CD8-positive, alpha-beta memory T cell (primary cell): ENCODE results near the gene RBM42. TPM values are rescaled to one million over a fixed set of nuclear protein-coding genes. Genes with fewer than 3 reads are reported as not detected.

Experiments
- CTCF ChIA-PET: fragments of 350-600 bp; sonication (Branson Sonifier 250); formaldehyde crosslinking; loops from one replicate; lab custom pipeline; 2021; ENCODE audit warnings: antibody characterized with exemption; lab: Charles Lee
- POLR2A ChIA-PET: fragments of 350-600 bp; sonication (Branson Sonifier 250); formaldehyde crosslinking; loops from one replicate; lab custom pipeline; 2021; ENCODE audit warnings: antibody characterized with exemption; lab: Charles Lee
- DNase-seq, 5 donors: peaks; one replicate each; pipeline versions ENCODE4 v3.0.0 to v3.0.0-alpha.2; 2020 to 2022; ENCODE audit warnings: mixed read lengths in 1 of 5
- H3K27ac ChIP-seq: one replicate; pipeline ENCODE4 v1.7.0; 2013; ENCODE audit warnings: low read depth, mild to moderate bottlenecking, low read length, moderate library complexity
- H3K27me3 ChIP-seq: 2 replicates; pipeline ENCODE4 v1.7.0; 2013; ENCODE audit warnings: low read length, mild to moderate bottlenecking; ENCODE audit not compliant: insufficient read depth, poor library complexity, severe bottlenecking
- H3K36me3 ChIP-seq: 2 replicates; pipeline ENCODE4 v1.7.0; 2013; ENCODE audit warnings: mild to moderate bottlenecking, low read length, moderate library complexity; ENCODE audit not compliant: insufficient read depth
- H3K4me1 ChIP-seq: 2 replicates; pipeline ENCODE4 v1.7.0; 2013; ENCODE audit warnings: mild to moderate bottlenecking, low read length, moderate library complexity; ENCODE audit not compliant: insufficient read depth
- H3K4me3 ChIP-seq: 2 replicates; pipeline ENCODE4 v1.7.0; 2013; ENCODE audit warnings: mild to moderate bottlenecking, low read length
- H3K9me3 ChIP-seq: 2 replicates; pipeline ENCODE4 v1.7.0; 2013; ENCODE audit warnings: mild to moderate bottlenecking, low read length
- H3K27ac Mint-ChIP-seq, 8 donors: one replicate each; pipeline ENCODE4 v1.8.0; 2020 to 2021; ENCODE audit warnings: mixed read lengths in 8 of 8, mild to moderate bottlenecking in 6 of 8, inconsistent platforms in 3 of 8, moderate library complexity in 3 of 8
- H3K27me3 Mint-ChIP-seq, 2 donors: one replicate each; pipeline ENCODE4 v1.8.0; 2020 to 2021; ENCODE audit warnings: mixed read lengths in 2 of 2, mild to moderate bottlenecking in 1 of 2, moderate library complexity in 1 of 2
- H3K36me3 Mint-ChIP-seq, 3 donors: one replicate each; pipeline ENCODE4 v1.8.0; 2020 to 2021; ENCODE audit warnings: mixed read lengths in 3 of 3, inconsistent platforms in 1 of 3, mild to moderate bottlenecking in 1 of 3
- H3K4me1 Mint-ChIP-seq, 3 donors: one replicate each; pipeline ENCODE4 v1.8.0; 2020 to 2021; ENCODE audit warnings: mixed read lengths in 3 of 3, inconsistent platforms in 1 of 3, mild to moderate bottlenecking in 1 of 3
- H3K4me3 Mint-ChIP-seq, 7 donors: one replicate each; pipeline ENCODE4 v1.8.0; 2020 to 2021; ENCODE audit warnings: mixed read lengths in 7 of 7, mild to moderate bottlenecking in 6 of 7, moderate library complexity in 4 of 7, inconsistent platforms in 2 of 7
- H3K9me3 Mint-ChIP-seq, 5 donors: one replicate each; pipeline ENCODE4 v1.8.0; 2020 to 2022; ENCODE audit warnings: mixed read lengths in 5 of 5, mild to moderate bottlenecking in 3 of 5, moderate library complexity in 2 of 5, inconsistent platforms in 1 of 5
- polyA plus RNA-seq: library from polyadenylated mRNA; unstranded; fragments of 300-500 nt; fragmentation: Illumina TruSeq; gene quantifications from one replicate; pipeline ENCODE4 v1.2.3, GENCODE V29; 2021
- total RNA-seq, 2 experiments: library from RNA; stranded (reverse); gene quantifications; one replicate each; pipeline ENCODE4 v1.2.3, GENCODE V29; 2021

The RBM42 gene
- total and polyA plus RNA-seq, 3 experiments from 2014 or later = 62.4 to 116 (median 109) TPM

DNA sequence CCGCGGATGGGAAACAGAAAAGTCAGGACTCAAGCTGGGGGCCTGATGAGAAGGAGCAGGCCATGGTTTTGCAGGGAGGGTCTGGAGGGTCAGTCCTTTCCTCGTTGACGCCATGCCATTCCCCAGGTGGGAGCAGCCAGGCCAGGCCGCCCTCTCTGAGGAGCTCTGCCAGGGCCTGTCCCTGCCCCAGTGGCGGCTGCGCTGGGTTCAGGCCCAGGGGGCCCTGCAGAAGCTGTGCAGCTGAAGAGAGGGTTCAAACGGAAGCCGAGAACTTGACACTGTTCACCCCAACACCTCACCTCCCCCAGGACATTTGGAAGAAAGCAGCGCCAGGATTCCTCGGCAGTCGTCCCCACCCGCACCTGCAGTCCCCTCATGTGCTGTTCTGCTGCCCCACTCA is 6.1 kb upstream of the RBM42 start:
- H3K27ac ChIP-seq = no peak overlapping the region
- Mint-ChIP-seq H3K27me3 (peaks cover 0 to 1% of the 10 kb centered on the region in 2 donors), H3K27ac (no peak overlapping the region), H3K9me3 (no peaks in the 10 kb centered on the region), H3K4me3 (no peak overlapping the region), H3K36me3 (peaks cover 0 to 25% (median 4%) of the 10 kb centered on the region in 3 donors), H3K4me1 (peaks cover 0 to 4% (median 0%) of the 10 kb centered on the region in 3 donors)
- H3K27me3 ChIP-seq = no peaks in the 10 kb centered on the region
- H3K36me3 ChIP-seq = no peaks in the 10 kb centered on the region
- H3K9me3 ChIP-seq = no peaks in the 10 kb centered on the region
- ChIA-PET POLR2A (no interaction called here), CTCF (interaction anchor here (0.7 kb wide), 1 partner anchor 15 kb away, joined by 3 read pairs; no protein-coding TSS in a partner anchor)
- no peaks in the 10 kb centered on the region for H3K4me1 ChIP-seq
- no peak for DNase-seq
- H3K4me3 ChIP-seq = no peak overlapping the region

DNA sequence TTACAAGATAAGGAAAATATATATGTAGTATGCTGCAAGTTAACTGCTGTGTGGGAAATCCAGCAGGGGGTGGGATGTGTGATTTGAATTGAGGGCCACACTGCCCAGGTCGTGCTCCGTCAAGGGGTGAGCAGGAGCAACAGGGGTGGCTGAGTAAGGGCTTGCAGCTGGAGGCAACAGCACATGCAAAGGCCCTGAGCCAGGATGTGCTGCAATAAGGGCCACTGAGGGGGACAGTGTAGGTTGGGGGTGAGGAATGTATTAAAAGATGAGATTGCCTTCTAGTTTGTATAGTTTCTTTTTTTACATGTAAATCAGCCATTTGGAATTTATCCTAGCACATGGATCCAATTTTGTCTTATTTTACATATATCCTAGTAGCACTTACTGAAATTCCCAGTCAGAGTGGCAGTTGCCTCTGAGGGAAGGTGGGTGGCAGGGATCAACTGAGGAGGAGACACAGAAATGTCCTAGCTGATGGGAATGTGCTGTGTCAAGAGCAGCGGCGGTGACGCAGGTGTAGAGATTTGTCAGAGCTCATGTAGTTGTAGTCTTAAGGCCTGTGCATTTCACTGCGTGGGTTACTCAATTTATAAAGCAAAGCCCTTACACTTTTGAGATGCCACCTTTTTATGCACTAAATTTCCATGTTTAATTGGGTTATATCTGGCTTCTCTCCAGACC is 5.4 kb upstream of the RBM42 start:
- no peak overlapping the region for H3K27ac ChIP-seq
- H3K4me3 ChIP-seq = no peak overlapping the region
- no peaks in the 10 kb centered on the region for H3K27me3 ChIP-seq
- CTCF ChIA-PET = no interaction called here
- H3K9me3 ChIP-seq = no peaks in the 10 kb centered on the region
- POLR2A ChIA-PET = interaction anchor here (0.7 to 1.1 kb wide), 2 partner anchors 24 to 360 kb away, joined by 3 to 5 read pairs; partner anchors contain the start of gene COX6B1
- DNase-seq = no peak
- Mint-ChIP-seq H3K9me3 (no peaks in the 10 kb centered on the region), H3K36me3 (peaks cover 0 to 21% (median 4%) of the 10 kb centered on the region in 3 donors), H3K27me3 (peaks cover 0 to 1% of the 10 kb centered on the region in 2 donors), H3K4me1 (peaks cover 6 to 8% (median 6%) of the 10 kb centered on the region in 3 donors), H3K4me3 (peak overlapping the region in 1 of 7 donors; percentile 83), H3K27ac (peak overlapping the region in 2 of 8 donors; percentile 33 to 38)
- no peaks in the 10 kb centered on the region for H3K36me3 ChIP-seq
- H3K4me1 ChIP-seq = peaks cover 5% of the 10 kb centered on the region

DNA sequence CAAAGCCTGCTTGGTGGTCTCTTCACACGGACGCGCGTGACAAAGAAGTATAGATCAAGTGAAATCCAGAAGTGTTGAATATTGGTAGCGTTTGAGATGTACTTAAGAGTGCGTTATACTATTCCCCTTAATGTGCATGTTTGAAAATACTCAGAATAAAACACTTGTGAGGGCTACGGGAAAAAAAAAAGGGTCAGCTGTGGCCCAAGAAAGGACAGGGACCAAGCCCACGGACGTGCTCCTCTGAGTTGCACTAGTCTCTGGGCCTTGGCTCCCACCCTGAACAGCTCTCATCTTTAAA is 622 bp upstream of the RBM42 start:
- Mint-ChIP-seq H3K9me3 (no peaks in the 10 kb centered on the region), H3K4me1 (peaks cover 22 to 38% (median 29%) of the 10 kb centered on the region in 3 donors), H3K36me3 (peaks cover 5 to 41% (median 8%) of the 10 kb centered on the region in 3 donors), H3K27me3 (peaks cover 0 to 3% of the 10 kb centered on the region in 2 donors), H3K4me3 (peak overlapping the region; percentile 91 to 99 (median 95)), H3K27ac (peak overlapping the region; percentile 88 to 100 (median 97))
- Histone ChIP-seq H3K27me3 (no peaks in the 10 kb centered on the region), H3K27ac (peak overlapping the region; percentile 90), H3K4me1 (peaks cover 15% of the 10 kb centered on the region), H3K4me3 (peak overlapping the region; percentile 86), H3K9me3 (no peaks in the 10 kb centered on the region), H3K36me3 (peaks cover 28% of the 10 kb centered on the region)
- POLR2A ChIA-PET = no interaction called here
- DNase-seq = no peak
- CTCF ChIA-PET = no interaction called here

DNA sequence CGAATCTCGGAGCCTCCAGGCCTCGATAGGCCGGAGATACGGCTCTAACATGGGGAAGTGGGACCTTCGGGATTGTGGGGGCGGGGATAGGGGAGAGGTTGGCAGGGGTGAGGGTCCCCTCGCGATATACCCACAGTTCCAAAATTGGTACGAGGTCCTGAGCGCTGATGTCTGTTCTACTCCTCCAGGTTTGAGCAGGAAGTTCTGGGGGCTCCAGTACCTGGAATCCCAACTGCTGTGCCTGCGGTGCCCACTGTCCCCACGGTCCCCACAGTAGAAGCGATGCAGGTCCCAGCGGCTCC is 447 bp downstream of the RBM42 start:
- DNase-seq = no peak
- Mint-ChIP-seq H3K36me3 (peaks cover 5 to 50% (median 10%) of the 10 kb centered on the region in 3 donors), H3K4me3 (peak overlapping the region; percentile 91 to 99 (median 95)), H3K4me1 (peaks cover 23 to 38% (median 29%) of the 10 kb centered on the region in 3 donors), H3K9me3 (no peaks in the 10 kb centered on the region), H3K27ac (peak overlapping the region; percentile 88 to 100 (median 97)), H3K27me3 (peaks cover 0 to 3% of the 10 kb centered on the region in 2 donors)
- POLR2A ChIA-PET = interaction anchor here (1.0 kb wide), 1 partner anchor 19 kb away, joined by 3 read pairs; the partner anchor contains the start of gene COX6B1
- H3K4me3 ChIP-seq = peak overlapping the region; percentile 86
- no peaks in the 10 kb centered on the region for H3K9me3 ChIP-seq
- CTCF ChIA-PET = interaction anchor here (1.0 kb wide), 1 partner anchor 12 kb away, joined by 3 read pairs; the partner anchor contains the start of gene ETV2
- H3K27ac ChIP-seq = peak overlapping the region; percentile 90
- H3K36me3 ChIP-seq = peaks cover 31% of the 10 kb centered on the region
- no peaks in the 10 kb centered on the region for H3K27me3 ChIP-seq
- peaks cover 15% of the 10 kb centered on the region for H3K4me1 ChIP-seq

DNA sequence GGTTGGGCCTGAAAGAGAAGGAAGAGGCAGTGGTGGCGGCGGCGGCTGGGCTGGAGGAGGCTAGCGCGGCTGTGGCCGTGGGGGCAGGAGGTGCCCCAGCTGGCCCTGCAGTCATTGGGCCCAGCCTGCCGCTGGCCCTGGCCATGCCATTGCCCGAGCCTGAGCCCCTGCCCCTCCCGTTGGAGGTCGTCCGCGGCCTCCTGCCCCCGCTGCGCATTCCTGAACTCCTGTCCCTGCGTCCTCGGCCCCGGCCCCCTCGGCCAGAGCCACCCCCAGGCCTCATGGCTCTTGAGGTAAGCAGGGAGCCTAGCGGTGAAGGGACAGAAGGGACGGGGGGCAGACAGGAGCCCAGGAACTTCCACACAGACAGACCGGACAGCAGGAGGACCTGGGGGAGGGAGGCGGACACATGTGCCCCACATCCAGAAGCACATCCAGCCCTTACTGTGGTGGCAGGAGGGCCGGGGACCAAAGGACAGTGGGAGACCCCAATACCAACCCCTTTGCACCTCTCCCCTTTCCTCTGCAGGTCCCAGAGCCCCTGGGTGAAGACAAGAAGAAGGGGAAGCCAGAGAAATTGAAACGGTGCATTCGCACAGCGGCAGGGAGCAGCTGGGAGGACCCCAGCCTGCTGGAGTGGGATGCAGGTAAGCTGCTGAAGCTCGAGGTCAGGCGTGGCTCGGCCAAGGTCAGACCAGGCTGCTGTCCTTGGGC is 5.0 kb downstream of the RBM42 start:
- ChIA-PET POLR2A (no interaction called here), CTCF (no interaction called here)
- H3K27ac Mint-ChIP-seq = peak overlapping the region in 1 of 8 donors; percentile 36
- H3K36me3 Mint-ChIP-seq = peaks cover 5 to 85% (median 13%) of the 10 kb centered on the region in 3 donors
- Histone ChIP-seq H3K4me3 (no peak overlapping the region), H3K27me3 (no peaks in the 10 kb centered on the region), H3K9me3 (no peaks in the 10 kb centered on the region), H3K4me1 (peaks cover 11% of the 10 kb centered on the region), H3K27ac (no peak overlapping the region), H3K36me3 (peaks cover 47% of the 10 kb centered on the region)
- H3K4me1 Mint-ChIP-seq = peaks cover 11 to 28% (median 19%) of the 10 kb centered on the region in 3 donors
- no peak overlapping the region for H3K4me3 Mint-ChIP-seq
- DNase-seq = no peak
- H3K27me3 Mint-ChIP-seq = peaks cover 0 to under 1% of the 10 kb centered on the region in 2 donors
- H3K9me3 Mint-ChIP-seq = no peaks in the 10 kb centered on the region

DNA sequence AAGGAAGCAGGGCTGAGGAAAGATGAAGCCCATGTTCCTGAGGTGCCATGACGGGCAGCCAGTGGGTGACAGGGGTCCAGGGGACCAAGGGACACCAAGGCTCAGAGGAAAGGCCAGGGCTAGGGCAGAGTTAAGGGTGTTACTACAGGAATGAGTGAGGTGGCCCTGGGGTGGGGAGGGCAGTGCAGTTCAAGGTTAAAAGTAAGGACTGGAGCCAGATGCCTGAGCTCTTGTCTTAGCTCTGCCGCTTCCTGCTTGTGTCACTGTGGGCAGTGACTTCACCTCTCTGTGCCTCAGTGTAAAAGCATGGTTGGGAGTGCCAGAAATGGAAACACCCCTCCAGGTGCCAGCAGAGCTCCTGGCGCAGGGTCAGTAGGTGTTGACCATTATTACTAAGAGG is 7.8 kb downstream of the RBM42 start:
- Mint-ChIP-seq H3K4me3 (peak overlapping the region in 1 of 7 donors; percentile 19), H3K4me1 (peaks cover 9 to 16% (median 15%) of the 10 kb centered on the region in 3 donors), H3K36me3 (peaks cover 5 to 62% (median 10%) of the 10 kb centered on the region in 3 donors), H3K27me3 (no peaks in the 10 kb centered on the region), H3K9me3 (no peaks in the 10 kb centered on the region), H3K27ac (no peak overlapping the region)
- Histone ChIP-seq H3K4me3 (no peak overlapping the region), H3K27me3 (no peaks in the 10 kb centered on the region), H3K36me3 (peaks cover 35% of the 10 kb centered on the region), H3K4me1 (peaks cover 6% of the 10 kb centered on the region), H3K9me3 (no peaks in the 10 kb centered on the region), H3K27ac (no peak overlapping the region)
- DNase-seq = no peak
- ChIA-PET CTCF (no interaction called here), POLR2A (no interaction called here)

DNA sequence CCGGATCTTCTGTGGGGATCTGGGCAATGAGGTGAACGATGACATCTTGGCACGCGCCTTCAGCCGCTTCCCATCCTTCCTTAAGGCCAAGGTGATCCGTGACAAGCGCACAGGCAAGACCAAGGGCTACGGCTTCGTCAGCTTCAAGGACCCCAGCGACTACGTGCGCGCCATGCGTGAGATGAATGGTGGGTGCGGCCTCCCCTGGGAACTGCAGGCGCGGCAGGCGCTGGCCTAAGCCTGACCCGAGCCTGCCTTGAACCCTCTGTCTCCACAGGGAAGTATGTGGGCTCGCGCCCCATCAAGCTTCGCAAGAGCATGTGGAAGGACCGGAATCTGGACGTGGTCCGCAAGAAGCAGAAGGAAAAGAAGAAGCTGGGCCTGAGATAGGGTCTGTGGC is 8.3 kb downstream of the RBM42 start:
- peaks cover 30% of the 10 kb centered on the region for H3K36me3 ChIP-seq
- no peak for DNase-seq
- Mint-ChIP-seq H3K27me3 (no peaks in the 10 kb centered on the region), H3K36me3 (peaks cover 3 to 57% (median 6%) of the 10 kb centered on the region in 3 donors), H3K4me1 (peaks cover 10 to 11% (median 11%) of the 10 kb centered on the region in 3 donors), H3K9me3 (no peaks in the 10 kb centered on the region), H3K4me3 (no peak overlapping the region), H3K27ac (no peak overlapping the region)
- ChIA-PET POLR2A (no interaction called here), CTCF (no interaction called here)
- H3K4me1 ChIP-seq = peaks cover 11% of the 10 kb centered on the region
- H3K4me3 ChIP-seq = no peak overlapping the region
- H3K27me3 ChIP-seq = no peaks in the 10 kb centered on the region
- H3K27ac ChIP-seq = no peak overlapping the region
- H3K9me3 ChIP-seq = no peaks in the 10 kb centered on the region

DNA sequence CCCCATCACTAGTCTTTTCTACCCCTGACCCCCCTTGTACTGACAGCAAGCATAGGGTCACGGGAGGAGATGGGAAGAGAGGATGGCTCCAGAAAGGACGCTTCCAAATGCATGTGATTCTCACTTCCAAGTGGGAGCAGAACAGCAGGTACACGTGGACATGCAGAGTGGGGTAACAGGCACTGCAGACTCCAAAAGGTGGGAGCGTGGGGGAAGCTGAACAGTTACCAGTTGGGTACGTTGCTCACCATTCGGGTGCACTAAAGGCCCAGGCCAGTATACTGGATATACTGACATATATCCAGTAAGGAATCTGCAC is 10.4 kb downstream of the RBM42 start:
- Histone ChIP-seq H3K36me3 (peaks cover 16% of the 10 kb centered on the region), H3K27me3 (no peaks in the 10 kb centered on the region), H3K27ac (no peak overlapping the region), H3K9me3 (no peaks in the 10 kb centered on the region), H3K4me3 (no peak overlapping the region), H3K4me1 (peaks cover 21% of the 10 kb centered on the region)
- DNase-seq = no peak
- Mint-ChIP-seq H3K36me3 (peaks cover 0 to 38% (median 3%) of the 10 kb centered on the region in 3 donors), H3K27me3 (no peaks in the 10 kb centered on the region), H3K4me3 (peak overlapping the region in 1 of 7 donors; percentile 10), H3K9me3 (no peaks in the 10 kb centered on the region), H3K27ac (no peak overlapping the region), H3K4me1 (peaks cover 7 to 20% (median 10%) of the 10 kb centered on the region in 3 donors)
- CTCF ChIA-PET = no interaction called here
- POLR2A ChIA-PET = no interaction called here
